Islet precursor cell (in vitro differentiated cells): ENCODE data around the gene RBM5.

Experiments used
- DNase-seq: peaks from one replicate; pipeline ENCODE4 v3.0.0-alpha.2; 2018

The RBM5 gene

DNA sequence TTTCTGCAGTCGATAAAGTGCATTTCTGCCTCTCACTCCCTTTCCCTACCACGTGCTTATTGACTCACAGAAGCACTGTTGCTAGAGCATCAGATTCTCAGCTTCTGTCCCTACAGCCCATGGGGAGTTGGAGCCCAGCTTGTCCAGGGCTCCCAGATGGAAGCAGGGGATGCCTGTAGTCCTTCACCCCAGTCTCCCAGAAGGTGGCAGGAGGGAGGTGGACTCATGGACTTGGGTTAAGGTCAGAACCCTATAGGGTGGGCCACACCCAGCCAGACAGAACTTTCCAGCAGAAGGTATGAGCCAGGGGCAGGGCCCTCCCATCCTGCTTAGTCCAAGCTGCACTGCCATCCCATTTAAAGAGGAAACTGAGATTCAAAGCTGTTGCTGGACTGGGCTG is 33.4 kb downstream of the RBM5 start:
- DNase-seq: no peak

DNA sequence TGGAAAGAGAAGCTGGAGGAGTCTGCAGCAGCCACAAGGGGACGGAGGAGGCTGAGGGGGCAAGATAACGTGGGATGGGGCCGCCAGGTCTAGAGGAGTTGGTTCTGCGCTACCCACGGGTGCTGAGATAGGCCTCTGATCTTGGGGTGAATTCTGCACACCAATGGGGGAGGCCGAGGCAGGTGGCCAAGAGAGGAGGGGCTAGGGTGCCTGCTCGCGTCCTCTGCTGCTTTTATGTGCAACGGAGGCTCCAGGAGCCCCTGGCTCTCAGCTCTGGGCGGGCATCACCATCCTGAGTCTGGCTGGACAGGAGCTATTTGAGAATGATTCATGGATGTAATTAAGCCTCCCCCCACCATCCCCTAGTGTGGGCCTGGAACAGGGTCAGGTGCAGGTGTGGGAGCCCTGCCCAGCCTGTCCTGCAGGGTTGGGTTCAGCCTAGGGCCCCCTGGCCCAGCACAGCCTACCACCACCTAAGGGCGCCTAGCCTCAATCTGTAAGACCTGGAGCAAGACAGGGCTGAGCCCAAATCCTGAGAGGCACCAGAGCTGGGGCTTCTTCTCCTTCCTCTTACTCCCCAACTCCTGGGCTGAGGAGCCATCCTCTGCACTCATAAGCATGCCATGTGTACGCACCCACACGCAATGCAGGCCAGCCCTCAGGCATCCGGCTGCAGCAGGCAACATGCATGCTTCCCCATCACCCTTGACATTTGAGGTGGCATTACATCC is 34.1 kb downstream of the RBM5 start:
- no peak for DNase-seq

DNA sequence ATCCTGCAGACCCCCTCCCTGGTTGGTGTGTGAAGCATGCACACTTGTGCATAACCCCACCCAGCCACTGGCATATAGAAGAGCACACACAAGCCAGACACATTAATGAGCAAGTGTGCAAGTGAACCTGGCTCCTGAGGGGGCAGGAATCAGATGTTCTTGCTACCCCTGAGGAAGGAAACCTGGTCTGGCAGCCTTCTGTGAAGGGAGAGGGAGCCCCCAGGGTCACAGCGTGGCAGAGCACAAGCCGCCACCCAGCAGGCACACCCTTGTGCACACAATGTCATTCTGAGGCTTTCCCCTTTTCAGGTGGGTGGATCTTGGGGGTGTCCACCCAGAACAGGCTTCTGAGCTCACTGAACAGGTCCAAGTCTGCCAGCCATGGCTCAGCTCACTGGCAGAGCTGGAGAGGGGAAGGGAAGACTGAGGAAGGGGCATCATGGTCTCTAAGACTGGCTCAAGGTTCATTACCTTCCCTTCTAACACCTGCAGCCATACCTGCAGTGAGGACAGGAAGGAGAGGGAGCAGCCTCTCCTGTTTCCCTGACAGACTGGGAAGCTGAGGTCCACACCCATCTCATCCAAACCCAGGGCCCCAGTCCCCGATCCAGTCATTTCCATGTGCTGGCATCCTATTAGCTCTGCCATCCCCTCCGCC is 34.8 kb downstream of the RBM5 start:
- DNase-seq: no peak

DNA sequence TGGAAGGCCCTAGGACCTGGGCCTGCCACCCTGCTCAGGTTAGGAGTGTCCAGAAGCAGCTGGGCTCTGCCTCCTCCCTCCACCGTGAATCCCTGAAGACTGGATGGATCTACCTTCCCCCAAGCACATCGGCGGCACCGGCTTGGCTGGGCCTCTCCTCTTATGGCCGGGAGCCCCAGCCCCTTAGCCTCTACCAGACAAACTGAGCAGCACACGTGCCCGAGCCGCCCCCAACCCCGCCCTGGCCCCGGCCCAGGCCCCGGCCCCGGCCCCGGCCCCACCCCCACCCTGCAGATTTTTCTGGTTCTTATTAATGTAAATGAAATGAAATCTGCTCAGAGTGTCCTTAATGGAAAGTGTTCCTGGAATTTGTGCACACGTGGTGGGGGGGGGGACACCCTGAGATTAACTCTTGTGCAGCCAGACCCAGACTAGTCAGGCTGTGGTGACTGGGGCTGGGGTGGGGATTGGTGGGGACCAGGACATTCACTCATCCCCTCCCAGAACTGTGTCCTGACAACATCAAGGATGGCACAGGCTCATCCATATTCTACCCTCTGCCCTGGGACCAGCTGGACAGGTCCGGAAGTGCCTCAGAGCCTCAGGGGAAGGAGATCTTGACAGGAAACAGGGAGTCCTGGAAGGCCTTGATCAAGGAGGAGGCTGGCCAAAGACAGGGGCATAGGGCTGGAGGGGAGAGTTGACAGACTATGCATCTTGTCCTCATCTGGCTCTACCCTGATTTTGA is 35.5 kb downstream of the RBM5 start:
- DNase-seq: peak; percentile 52

DNA sequence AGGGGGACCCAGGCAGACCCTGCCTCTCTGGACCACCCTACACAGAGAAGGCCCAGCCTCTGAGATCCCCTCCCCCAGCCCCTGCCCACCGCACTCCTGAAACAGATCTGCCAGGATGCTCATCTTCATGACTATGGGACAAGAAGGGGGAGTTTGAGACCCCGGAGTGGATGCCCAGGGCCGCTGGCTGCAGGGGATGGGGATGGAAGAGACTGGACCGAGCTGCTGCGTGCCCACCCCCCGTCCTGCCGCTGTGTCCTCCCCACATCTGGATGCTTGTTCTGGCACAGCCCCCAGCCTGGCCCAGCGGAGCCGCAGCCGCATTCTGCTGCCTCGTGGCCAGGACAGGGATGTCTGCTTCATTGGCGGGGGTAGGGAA is 36.1 kb downstream of the RBM5 start:
- no peak for DNase-seq

DNA sequence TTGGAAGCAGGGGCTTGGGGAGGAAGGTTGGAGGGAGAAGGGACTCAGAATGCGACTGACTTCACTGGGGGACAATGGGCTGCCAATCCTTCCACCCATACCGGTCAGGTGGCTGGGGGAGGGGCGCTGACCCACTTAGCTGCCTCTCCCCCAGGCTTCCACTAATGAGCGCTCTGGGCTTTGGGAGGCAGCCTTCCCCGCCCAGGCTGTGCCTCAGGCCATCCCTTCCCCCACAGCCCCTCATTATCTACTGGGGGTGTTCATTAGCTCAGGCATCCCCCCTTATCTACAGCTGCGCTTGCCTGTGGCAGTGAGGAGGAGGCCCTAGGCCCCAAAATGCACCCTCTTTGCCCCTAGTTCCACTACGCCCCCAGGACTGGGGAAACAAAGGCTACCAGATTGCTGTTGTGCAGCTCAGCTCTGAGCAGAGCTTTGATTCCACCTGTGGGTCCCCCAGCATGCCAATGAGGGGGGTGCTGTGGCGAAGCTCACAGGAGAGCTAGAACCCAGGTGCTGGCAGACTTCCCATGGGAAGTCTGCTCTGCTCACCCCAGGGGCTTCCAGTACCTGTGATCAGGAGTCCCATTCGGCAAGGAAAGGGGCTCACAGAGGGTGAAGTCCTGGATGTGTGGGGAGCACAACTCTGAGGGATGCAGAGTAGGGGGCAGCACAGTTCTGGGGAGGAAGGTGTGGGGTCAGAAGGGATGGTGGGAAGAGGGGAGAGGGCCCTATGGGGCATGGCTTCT is 37.0 kb downstream of the RBM5 start:
- no peak for DNase-seq

DNA sequence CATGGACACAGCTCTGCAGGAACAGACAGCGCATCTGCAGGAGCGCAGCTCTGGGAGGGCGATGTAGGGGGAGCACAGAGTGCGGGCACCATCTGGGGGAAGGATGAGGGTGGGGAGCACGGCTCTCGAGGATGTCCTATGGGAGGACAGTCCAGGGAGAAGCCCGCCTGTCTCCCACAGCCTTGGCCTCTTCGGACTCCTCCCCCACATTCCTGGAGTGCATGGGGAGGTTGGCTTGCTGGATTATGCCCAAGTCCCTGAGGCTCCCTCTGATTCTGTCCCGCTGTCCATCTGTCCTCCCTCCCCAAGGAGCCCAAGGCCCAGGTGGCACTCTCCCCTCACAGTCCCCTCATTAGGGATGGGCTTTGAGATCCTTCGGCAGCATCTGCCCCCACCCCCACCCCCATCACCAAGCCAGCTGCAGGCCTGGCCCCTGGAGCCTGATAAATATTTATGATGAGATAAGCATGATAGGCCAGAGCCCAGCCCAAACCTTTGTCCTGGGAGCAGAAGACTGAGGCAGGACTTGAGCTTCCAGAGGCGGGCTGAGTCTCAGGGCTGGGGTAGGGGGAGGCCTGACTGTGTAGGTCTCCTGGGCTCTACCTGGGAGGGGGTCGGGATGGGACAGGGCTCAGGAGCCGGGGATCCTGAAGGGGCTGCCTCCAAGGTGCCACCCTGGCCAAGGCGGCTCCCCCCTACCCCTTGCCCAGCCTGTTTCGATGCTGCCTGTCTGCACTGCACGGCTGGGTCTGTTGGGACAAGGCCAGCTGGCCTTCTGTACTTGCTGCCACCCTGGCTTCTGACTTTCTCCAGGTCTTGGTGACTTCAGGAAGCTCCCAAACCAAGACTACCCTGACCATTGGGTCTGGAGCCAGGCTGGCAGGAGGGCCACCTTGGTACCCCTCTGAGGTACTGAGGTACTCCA is 37.8 kb downstream of the RBM5 start:
- no peak for DNase-seq

DNA sequence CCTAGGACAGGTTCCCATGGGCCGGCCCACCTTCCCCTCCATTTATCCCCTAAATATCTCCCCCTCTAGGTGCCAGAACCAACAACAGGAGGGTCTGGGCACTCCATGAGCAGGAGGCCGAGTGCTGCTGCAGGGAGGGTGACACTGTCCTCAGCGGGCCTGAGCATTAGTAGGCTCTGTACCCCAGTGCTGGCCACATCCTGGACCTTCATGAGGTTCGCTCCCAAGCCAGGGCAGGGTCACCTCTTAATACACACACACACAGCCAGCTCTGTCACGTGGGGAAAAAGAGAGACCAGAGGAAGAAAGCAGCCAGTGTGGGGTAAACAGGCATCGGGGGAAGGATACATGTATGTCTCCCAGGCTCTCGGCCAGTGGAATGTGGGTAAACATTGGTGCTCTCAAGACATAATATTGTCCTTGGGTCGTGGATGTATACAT is 38.6 kb downstream of the RBM5 start:
- DNase-seq: no peak

DNA sequence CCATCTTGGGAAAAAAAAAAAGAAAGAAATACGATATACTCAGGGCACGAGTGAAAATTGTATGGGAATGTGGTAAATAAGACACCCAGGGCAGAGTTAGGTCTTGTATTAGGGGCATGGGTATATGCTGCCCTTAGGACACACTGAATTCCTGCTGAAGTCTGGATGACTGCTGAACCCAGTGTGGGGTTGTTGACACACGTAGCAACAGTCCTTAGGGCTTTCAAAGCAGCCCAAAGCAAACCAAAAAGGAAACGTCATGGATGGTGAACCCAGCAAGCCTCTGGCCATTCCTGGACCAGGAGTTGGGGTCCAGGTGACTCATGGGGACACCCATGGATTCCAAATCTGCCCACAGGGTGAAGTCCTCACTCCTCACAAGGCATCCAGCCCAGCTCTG is 39.3 kb downstream of the RBM5 start:
- no peak for DNase-seq

DNA sequence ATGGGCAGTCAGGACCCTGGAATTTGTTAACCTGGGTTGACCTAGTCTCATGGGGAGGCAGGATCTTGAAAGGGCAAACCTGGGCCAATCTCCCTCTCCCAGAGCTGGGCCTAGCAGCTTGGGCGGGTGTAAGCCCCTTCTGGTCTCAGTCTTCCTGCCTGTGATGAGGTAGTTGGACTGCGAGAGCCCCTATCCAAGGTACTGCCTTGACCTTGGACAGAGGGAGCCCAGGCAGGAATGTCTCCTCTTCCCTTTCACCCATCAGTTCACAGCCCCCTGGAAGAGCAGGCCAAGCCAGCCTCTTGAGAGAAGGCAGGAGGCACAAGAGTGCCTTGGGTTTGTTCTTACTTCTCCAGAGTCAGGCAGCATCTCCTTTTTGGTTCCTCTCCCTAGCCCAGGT is 41.7 kb downstream of the RBM5 start:
- DNase-seq: peak; percentile 58

DNA sequence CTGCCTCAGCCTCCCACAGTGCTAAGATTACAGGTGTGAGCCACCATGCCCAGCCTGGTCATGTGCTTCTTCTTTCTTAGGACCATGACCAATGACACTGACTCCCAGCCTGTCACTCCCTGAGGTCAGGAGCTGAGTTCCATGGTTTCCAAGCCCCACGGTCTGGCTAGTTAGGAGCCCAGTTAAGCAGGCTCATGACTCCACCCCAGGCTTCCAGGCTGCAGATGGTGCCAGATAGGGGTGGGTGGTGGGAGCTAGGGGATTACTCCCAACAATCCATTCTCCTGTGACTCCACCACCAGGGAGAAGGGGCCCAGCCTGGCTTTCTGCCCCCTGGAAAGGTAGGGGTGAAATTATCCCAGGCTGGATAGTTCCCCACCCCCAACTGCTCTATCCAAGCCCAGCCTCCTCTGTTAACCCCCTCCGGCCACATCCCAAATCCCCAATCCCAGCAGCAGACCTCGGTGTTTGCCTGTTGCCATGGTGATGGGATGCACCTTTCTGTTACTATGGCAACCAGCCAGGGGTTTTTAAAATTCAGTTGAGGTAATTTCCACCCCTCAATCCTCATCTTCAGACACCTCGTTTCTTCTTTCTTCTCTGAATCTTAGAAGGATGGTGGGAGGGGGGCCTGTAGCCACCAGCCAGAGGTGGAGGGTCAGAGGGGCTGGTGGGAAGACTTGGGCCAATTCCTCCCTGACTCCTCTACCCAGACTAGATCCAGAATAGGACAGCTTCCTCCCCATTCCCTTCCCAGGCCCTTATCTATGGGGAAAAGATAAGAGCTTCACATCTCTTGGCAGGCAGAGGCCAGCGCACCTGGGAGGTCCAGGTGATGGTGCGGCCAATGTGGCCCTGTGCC is 43.9 kb downstream of the RBM5 start:
- DNase-seq: no peak

DNA sequence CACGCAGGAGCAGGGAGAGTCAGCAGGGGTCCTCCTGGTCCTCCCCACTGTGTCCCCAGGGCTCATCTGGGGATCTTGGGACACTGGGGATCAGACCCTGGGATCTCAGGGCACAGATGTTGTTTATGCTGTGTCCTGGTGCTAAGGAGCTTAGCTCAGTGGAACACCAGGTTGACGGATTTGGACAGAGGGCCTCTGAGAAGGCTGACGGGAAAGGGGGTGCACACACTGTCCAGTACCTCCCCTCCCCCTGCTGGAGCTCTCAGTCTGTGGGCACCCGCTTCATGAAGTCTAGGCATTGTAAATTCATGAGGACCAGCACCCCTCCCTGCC is 44.5 kb downstream of the RBM5 start:
- no peak for DNase-seq

DNA sequence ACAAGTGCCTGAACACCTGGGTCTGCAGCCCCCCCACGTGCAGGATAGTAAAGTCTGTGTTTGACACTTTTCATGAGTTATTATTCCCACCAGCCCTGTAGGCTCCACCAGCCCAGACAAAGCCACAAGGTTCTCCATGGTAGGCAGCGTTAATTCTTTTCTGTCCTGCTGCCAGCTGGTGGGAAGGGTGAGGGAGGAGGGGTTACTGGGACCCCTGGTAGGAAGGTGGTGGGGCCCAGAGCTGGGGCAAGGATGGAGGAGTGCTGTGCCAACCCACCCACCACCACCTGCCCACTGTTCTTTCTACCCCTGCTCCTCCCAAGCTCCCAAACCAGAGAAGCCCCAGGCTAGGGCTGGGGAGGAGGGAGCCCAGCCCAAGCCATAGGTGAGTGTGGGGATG is 45.6 kb downstream of the RBM5 start:
- DNase-seq: no peak

DNA sequence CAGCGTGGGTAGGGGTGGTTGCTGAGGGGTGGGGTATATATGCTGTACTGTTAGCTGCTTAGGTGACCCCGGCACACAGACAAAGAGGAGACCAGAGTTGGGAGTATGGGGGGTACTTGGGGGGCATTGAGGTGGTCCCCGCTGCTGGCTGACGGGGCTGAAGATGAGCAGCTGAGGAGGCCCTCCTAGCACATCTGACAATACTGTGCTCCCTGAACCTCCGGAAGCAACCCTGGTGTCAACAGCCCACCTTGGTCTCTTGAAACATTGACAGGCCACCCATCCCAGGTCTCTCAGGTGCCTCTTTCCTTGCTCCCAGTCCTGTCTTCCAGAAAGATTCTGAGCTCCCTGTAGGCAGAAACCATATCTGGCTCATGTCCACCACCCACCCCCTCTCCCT is 47.2 kb downstream of the RBM5 start:
- no peak for DNase-seq

DNA sequence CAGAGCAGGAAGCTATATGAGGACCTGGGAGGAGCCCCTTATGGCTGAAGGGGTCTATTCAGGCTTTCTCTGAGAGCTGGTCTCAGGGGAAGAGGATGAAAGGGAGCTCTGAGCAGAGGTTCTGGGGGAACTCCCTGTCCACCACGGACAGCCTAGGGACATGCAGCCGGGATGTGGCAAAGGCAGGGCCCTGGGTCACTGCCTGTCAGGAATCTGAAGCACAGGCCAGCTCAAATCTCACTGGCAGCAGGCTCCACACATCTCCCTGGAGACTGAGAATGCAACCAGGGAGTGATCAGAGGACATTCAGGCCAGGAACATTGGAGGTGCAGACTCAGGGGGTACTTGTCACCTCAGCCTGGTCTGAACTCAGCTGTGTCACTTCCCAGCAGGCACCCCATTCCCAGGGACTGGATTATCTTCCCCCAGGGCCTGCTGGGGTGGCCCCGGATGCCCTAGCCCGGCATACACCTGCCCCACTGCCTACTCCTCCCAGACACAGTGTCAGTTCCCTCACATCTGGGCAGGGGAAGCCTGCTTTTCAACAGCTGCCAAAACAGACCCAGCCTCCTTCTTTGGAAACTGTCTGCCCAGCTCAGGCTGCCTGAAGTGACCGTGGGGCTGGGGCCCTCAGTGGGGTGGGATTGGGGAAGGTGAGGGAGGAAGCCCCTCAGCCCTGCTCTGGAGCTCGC is 48.1 kb downstream of the RBM5 start:
- no peak for DNase-seq

DNA sequence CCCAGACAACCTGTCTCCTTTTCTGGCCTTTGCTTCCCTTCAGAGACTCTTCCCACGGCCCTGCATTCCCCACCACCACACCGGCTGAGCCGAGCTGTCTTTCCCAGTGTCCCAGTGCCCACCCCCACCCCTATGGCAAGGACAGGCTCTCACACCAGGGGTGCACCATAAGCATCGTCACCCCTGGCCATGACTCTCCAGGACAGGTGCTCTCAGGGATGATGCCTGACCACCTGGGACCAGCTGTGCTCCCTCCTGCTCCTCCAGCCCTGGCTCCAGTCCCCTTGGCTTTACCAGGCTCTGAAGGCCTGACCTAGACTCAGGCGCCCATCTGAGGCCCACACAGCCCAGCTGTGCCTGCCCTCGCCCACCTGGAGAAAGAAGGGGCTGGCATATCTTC is 48.8 kb downstream of the RBM5 start:
- no peak for DNase-seq

DNA sequence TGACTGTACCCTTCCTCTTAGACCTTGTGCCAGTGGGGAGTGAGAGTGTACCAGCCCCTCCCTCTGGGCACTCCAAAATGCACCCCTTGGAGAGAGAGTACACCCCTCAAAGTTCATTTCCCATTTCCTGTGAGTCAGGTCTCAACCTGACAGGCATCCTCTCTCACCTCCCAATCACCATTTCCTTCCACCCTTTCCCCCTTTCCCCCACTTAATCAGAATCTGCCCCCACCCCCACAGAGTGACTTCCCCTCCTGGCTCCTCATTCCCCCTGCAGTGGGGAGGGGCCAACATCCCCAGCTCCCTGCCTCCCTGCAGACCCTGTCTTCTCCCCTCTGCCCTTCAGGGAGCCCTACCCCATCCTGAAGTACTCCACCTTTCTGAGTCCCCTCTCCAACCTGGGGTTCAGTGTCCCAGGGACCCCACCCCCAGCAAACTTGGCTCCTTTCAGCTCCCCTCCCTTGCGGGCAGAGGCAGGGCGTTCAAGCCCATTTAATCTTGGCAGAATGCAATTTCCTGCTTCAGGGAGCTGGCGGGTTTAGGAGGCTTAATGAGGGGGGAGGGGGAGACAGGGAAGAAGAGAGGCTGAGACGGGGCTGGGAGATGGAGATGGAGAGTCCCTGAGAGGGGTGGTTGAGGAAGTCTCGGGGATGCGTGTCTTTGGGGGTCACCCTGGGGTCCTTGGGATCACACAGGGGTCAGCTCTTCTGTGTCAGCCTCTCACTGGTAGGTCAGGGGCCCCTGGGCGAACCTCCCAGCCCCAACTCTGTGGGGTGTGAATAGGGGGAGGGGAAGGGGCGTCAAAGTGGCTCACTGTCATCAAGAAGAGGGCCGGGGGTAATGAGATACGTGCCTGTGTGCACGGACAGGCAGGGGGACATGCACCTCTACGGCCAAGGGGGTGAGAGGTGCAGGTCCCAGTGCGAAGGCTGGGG is 49.8 kb downstream of the RBM5 start:
- DNase-seq: no peak

DNA sequence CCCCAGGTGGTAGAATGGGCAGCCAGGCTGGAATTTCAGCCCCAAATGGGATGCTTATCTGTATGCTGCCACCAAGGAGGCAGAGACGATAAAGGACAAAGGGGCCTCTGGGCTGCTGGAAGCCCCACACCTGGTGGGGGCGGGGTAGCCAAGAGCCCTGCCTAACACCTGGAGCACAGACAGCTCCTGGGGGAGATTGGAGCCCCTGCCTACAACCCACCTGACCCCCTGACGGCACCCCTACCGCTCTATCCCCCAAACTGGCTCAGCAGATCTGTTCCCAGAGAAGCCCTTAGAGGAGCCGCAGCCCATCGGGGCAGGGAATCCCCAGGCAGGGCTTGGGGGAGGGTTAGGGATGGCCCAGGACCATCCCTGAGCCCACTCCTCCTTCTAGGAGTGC is 50.6 kb downstream of the RBM5 start:
- DNase-seq: no peak

DNA sequence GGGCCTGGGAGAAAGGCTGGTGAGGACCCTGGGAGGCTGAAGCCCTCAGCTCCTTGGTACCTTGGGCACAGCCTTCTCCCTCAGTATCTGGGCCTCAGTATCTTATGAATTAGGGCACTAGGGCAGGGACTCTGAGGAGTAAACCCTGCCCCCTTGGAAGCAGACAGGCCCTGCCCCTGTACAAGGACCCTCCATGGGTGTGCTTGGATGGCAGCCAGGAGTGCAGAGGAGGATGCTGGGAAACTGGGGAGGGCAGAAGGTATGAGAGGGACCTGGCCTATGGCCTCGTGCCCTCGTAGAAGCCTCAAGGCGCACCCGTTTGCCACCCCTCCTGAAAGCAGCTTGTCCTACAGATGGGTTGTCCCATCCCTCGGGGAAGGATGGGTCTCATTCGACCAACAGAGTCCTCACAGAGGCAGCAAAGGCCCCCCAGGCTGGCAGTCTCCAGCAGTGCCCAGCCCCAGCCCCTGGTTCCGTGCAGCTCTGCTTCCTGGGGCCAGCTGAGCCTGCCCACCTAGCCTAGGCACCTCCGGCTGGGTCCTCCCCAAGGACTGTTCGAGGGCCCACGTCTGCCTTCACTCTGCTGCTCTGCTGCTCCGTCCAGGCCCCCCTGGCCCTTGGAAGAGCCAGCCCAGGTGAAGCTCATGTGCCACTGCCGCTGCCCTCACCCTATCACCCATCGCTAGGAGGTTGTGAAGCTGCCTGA is 51.2 kb downstream of the RBM5 start:
- DNase-seq: no peak
